CD4-positive, alpha-beta T cell treated with Interleukin-17A for 4 hours (primary cell): ENCODE measurements around the gene C19orf47.
"Not testable (repeated sequence)": the region's sequence is repeated elsewhere in the genome, so short reads cannot be mapped to it uniquely, and the experiment has no call there.

Experiments used
- DNase-seq: peaks from one replicate; pipeline ENCODE4 v3.0.0-alpha.2; 2020; ENCODE audit warnings: mixed read lengths

Gene C19orf47

GRCh38 chr19:40344422-40344821 is 3.8 kb downstream of the C19orf47 start:
- no peak for DNase-seq

GRCh38 chr19:40342644-40343311 is 5.4 kb downstream of the C19orf47 start:
- no peak for DNase-seq

- DNase-seq, result no peak
Measured at GRCh38 chr19:40341601-40342482, 6.4 kb downstream of the C19orf47 start.

- DNase-seq, result no peak
Measured at GRCh38 chr19:40339018-40339728, 9.0 kb downstream of the C19orf47 start.

GRCh38 chr19:40337594-40337993 is 10.6 kb downstream of the C19orf47 start:
- no peak for DNase-seq

GRCh38 chr19:40337107-40337506 is 11.1 kb downstream of the C19orf47 start:
- no peak for DNase-seq

GRCh38 chr19:40336601-40336900 is 11.6 kb downstream of the C19orf47 start:
- no peak for DNase-seq

- no peak for DNase-seq
Measured at GRCh38 chr19:40335855-40336600, 12.2 kb downstream of the C19orf47 start.

- no peak for DNase-seq
Measured at GRCh38 chr19:40335101-40335500, 13.1 kb downstream of the C19orf47 start.

- not testable (repeated sequence) for DNase-seq
Measured at GRCh38 chr19:40333083-40333482, 15.1 kb downstream of the C19orf47 start.

GRCh38 chr19:40332669-40333068 is 15.5 kb downstream of the C19orf47 start:
- no peak for DNase-seq

- no peak for DNase-seq
Measured at GRCh38 chr19:40331052-40331451, 17.1 kb downstream of the C19orf47 start.

- no peak for DNase-seq
Measured at GRCh38 chr19:40326201-40326600, 22.0 kb downstream of the C19orf47 start.

- no peak for DNase-seq
Measured at GRCh38 chr19:40323705-40324104, 24.5 kb downstream of the C19orf47 start.

GRCh38 chr19:40322951-40323615 is 25.1 kb downstream of the C19orf47 start:
- DNase-seq, result no peak

GRCh38 chr19:40322271-40322610 is 26.0 kb downstream of the C19orf47 start:
- no peak for DNase-seq

GRCh38 chr19:40321566-40322270 is 26.5 kb downstream of the C19orf47 start:
- no peak for DNase-seq

- no peak for DNase-seq
Measured at GRCh38 chr19:40321076-40321475, 27.1 kb downstream of the C19orf47 start.

- DNase-seq, result no peak
Measured at GRCh38 chr19:40320558-40320935, 27.6 kb downstream of the C19orf47 start.

- no peak for DNase-seq
Measured at GRCh38 chr19:40317338-40317737, 30.9 kb downstream of the C19orf47 start.

- no peak for DNase-seq
Measured at GRCh38 chr19:40315812-40316470, 32.3 kb downstream of the C19orf47 start.
